Astrocyte (in vitro differentiated cells and primary cell): ENCODE measurements around the gene IFITM10. TPM values are rescaled to one million over a fixed set of nuclear protein-coding genes. Genes with fewer than 3 reads are reported as not detected.

Experiments used
- DNase-seq: peaks from one replicate; pipeline ENCODE4 v3.0.0-alpha.2; 2010; ENCODE audit warnings: low read depth
- FAIRE-seq: peaks from 2 replicates; lab custom pipeline; 2011; peaks lifted over from hg19 to GRCh38; lab: Jason Lieb, UNC
- H2AFZ ChIP-seq: 2 replicates; pipeline ENCODE4 v1.6.0; 2012; ENCODE audit warnings: low read depth, low read length, inconsistent platforms
- H3K27ac ChIP-seq: 2 replicates; pipeline ENCODE4 v1.5.1; 2011; ENCODE audit warnings: low read depth, low read length, inconsistent platforms
- H3K27me3 ChIP-seq: 2 replicates; pipeline ENCODE4 v1.6.0; 2011; ENCODE audit warnings: low read length, inconsistent platforms; ENCODE audit not compliant: insufficient read depth
- H3K36me3 ChIP-seq: 2 replicates; pipeline ENCODE4 v1.5.1; 2011; ENCODE audit warnings: low read length, inconsistent platforms; ENCODE audit not compliant: insufficient read depth
- H3K4me1 ChIP-seq: 2 replicates; pipeline ENCODE4 v1.5.1; 2011; ENCODE audit warnings: low read length, inconsistent platforms; ENCODE audit not compliant: insufficient read depth
- H3K4me2 ChIP-seq: 2 replicates; pipeline ENCODE4 v1.6.0; 2012; ENCODE audit warnings: low read length, inconsistent platforms
- H3K4me3 ChIP-seq: 2 replicates; pipeline ENCODE4 v1.5.1; 2011; ENCODE audit warnings: low read depth, mild to moderate bottlenecking, low read length, inconsistent platforms; ENCODE audit not compliant: insufficient read depth
- H3K79me2 ChIP-seq: 2 replicates; pipeline ENCODE4 v1.6.0; 2012; ENCODE audit warnings: mild to moderate bottlenecking, low read length, inconsistent platforms; ENCODE audit not compliant: insufficient read depth
- H3K9ac ChIP-seq: 2 replicates; pipeline ENCODE4 v1.6.0; 2012; ENCODE audit warnings: mild to moderate bottlenecking, low read length, inconsistent platforms
- H3K9me3 ChIP-seq: 2 replicates; pipeline ENCODE4 v1.5.1; 2012; ENCODE audit warnings: low read depth, mild to moderate bottlenecking, low read length, inconsistent platforms; ENCODE audit not compliant: insufficient read depth
- H4K20me1 ChIP-seq: 2 replicates; pipeline ENCODE4 v1.6.0; 2012; ENCODE audit warnings: low read length, inconsistent platforms; ENCODE audit not compliant: insufficient read depth
- H3K27ac Mint-ChIP-seq: one replicate; pipeline ENCODE4 v1.8.0; 2021; ENCODE audit warnings: mild to moderate bottlenecking, mixed read lengths; ENCODE audit not compliant: unreplicated experiment
- H3K27me3 Mint-ChIP-seq: one replicate; pipeline ENCODE4 v1.8.0; 2021; ENCODE audit warnings: low read depth, mixed read lengths; ENCODE audit not compliant: unreplicated experiment
- H3K36me3 Mint-ChIP-seq: one replicate; pipeline ENCODE4 v1.8.0; 2021; ENCODE audit warnings: low read depth, mixed read lengths; ENCODE audit not compliant: unreplicated experiment
- H3K4me1 Mint-ChIP-seq: one replicate; pipeline ENCODE4 v1.8.0; 2021; ENCODE audit warnings: low read depth, mixed read lengths; ENCODE audit not compliant: unreplicated experiment
- H3K4me3 Mint-ChIP-seq: one replicate; pipeline ENCODE4 v1.8.0; 2021; ENCODE audit warnings: mild to moderate bottlenecking, moderate library complexity, mixed read lengths; ENCODE audit not compliant: unreplicated experiment
- H3K9me3 Mint-ChIP-seq: one replicate; pipeline ENCODE4 v1.8.0; 2021; ENCODE audit warnings: mild to moderate bottlenecking, mixed read lengths; ENCODE audit not compliant: unreplicated experiment
- EZH2 ChIP-seq: IDR thresholded peaks from 2 replicates; pipeline ENCODE4 v1.6.1; 2012; ENCODE audit warnings: mild to moderate bottlenecking, low read length, inconsistent platforms; ENCODE audit not compliant: insufficient read depth
- total RNA-seq: library from RNA; stranded (reverse); gene quantifications from 2 replicates; pipeline ENCODE4 v1.2.1, GENCODE V29; 2021
- TF ChIP-seq, protein P1 (sequence below): IDR thresholded peaks from 2 replicates; pipeline ENCODE4 v1.5.1; 2011; ENCODE audit warnings: low read depth, mild to moderate bottlenecking, inconsistent platforms, low read length, moderate library complexity; ENCODE audit not compliant: insufficient read depth

The IFITM10 gene
- total RNA-seq, 1 donor from 2014 or later, result 2.0 TPM

DNA sequence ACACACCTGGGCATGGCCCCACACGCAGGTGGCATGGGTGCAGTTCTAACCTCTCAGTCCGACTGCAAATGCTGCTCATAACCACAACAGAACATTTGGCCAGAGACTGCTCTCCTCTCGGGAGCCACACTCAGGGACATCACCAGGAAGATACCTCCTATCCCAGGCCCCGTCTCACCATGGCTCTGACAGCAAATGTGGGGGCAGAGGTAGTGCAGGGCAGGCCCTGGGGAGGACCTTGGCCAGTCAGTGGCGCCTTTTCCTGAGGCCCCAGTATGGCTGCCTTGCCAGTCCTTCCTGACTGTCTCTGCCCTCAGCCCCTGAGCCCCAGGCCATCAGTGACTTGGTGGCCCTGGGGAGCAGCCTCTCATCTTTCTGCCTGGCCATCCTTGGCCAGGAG lies 50.6 kb downstream of the IFITM10 start:
- H3K27me3 ChIP-seq, result peaks cover 3% of the 10 kb centered on the region
- Mint-ChIP-seq H3K9me3 (peaks cover 29% of the 10 kb centered on the region), H3K27me3 (peaks cover 59% of the 10 kb centered on the region)

DNA sequence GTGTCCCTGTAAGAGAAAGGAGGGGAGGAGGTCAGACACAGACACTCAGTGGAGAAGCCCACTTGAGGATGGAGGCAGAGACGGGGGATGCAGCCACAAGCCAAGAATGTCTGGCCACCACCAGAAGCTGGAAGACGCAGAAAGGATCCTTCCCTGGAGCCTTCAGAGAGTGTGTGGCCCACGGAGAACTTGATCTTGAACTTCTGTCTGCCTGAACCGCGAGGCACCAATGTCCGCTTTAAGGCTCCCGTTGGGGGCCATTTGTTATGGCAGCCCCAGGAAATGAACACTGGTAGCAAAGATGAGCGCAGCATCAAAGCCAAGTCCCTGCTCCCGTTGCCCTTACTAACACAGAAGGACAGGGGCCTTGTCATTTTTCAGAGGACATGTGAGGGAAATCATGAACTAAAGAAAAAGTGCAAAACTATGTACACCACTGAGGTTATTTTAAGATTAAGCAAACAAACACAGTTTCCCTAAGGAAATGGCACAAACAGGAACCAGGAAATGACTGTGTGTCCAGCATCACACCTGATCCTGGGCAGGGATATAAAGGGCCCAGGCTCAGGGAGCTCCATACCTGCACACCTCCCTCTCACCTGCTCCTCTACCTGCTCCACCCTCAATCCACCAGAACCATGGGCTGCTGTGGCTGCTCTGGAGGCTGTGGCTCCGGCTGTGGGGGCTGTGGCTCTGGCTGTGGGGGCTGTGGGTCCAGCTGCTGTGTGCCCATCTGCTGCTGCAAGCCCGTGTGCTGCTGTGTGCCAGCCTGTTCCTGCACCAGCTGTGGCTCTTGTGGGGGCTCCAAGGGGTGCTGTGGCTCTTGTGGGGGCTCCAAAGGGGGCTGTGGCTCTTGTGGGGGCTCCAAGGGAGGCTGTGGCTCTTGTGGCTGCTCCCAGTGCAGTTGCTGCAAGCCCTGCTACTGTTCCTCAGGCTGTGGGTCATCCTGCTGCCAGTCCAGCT lies 53.5 kb downstream of the IFITM10 start, which contains the start of gene KRTAP5-6:
TSS of gene KRTAP5-6 (plus strand) at position 588 of the 963 bp plus-strand sequence. CDS start at position 639, 51 bp downstream.
- H3K36me3 ChIP-seq, result no peaks in the 10 kb centered on the region
- H3K4me1 Mint-ChIP-seq, result peaks cover 2% of the 10 kb centered on the region
- H3K9me3 ChIP-seq, result no peaks in the 10 kb centered on the region
- no peaks in the 10 kb centered on the region for H4K20me1 ChIP-seq
- peaks cover 3% of the 10 kb centered on the region for H3K27me3 ChIP-seq
- TF ChIP-seq, protein P1, sequence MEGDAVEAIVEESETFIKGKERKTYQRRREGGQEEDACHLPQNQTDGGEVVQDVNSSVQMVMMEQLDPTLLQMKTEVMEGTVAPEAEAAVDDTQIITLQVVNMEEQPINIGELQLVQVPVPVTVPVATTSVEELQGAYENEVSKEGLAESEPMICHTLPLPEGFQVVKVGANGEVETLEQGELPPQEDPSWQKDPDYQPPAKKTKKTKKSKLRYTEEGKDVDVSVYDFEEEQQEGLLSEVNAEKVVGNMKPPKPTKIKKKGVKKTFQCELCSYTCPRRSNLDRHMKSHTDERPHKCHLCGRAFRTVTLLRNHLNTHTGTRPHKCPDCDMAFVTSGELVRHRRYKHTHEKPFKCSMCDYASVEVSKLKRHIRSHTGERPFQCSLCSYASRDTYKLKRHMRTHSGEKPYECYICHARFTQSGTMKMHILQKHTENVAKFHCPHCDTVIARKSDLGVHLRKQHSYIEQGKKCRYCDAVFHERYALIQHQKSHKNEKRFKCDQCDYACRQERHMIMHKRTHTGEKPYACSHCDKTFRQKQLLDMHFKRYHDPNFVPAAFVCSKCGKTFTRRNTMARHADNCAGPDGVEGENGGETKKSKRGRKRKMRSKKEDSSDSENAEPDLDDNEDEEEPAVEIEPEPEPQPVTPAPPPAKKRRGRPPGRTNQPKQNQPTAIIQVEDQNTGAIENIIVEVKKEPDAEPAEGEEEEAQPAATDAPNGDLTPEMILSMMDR, result no peak
- TF ChIP-seq EZH2, result no peak
- H3K4me2 ChIP-seq, result no peak within 1 kb of the TSS
- no peak for FAIRE-seq
- peaks cover 28% of the 10 kb centered on the region for H3K9me3 Mint-ChIP-seq
- no peaks in the 10 kb centered on the region for H3K79me2 ChIP-seq
- H3K9ac ChIP-seq, result no peak within 1 kb of the TSS
- no peak within 1 kb of the TSS for H3K4me3 ChIP-seq
- peaks cover 9% of the 10 kb centered on the region for H3K4me1 ChIP-seq
- H2AFZ ChIP-seq, result no peak within 1 kb of the TSS
- peaks cover 3% of the 10 kb centered on the region for H3K36me3 Mint-ChIP-seq
- DNase-seq, result no peak
- peaks cover 61% of the 10 kb centered on the region for H3K27me3 Mint-ChIP-seq
- H3K4me3 Mint-ChIP-seq, result no peak within 1 kb of the TSS
- H3K27ac Mint-ChIP-seq, result peak within 1 kb of the TSS; percentile 2
- H3K27ac ChIP-seq, result no peak within 1 kb of the TSS

More for the DNA sequence above, 50.6 kb downstream of the IFITM10 start:
- TF ChIP-seq, protein P1, result no peak
- TF ChIP-seq EZH2, result no peak
- FAIRE-seq (no peak), DNase-seq (no peak)
- no peaks in the 10 kb centered on the region for H3K36me3 ChIP-seq
- no peaks in the 10 kb centered on the region for H3K79me2 ChIP-seq
- no peaks in the 10 kb centered on the region for H4K20me1 ChIP-seq
- peaks cover 3% of the 10 kb centered on the region for H3K36me3 Mint-ChIP-seq
- no peak overlapping the region for H3K9ac ChIP-seq
- no peaks in the 10 kb centered on the region for H3K9me3 ChIP-seq
- no peak overlapping the region for H3K4me3 ChIP-seq
- H3K4me1 Mint-ChIP-seq, result no peaks in the 10 kb centered on the region
- no peak overlapping the region for H3K27ac ChIP-seq
- no peak overlapping the region for H3K4me2 ChIP-seq
- H2AFZ ChIP-seq, result no peak overlapping the region
- H3K27ac Mint-ChIP-seq, result no peak overlapping the region
- H3K4me3 Mint-ChIP-seq, result no peak overlapping the region
- H3K4me1 ChIP-seq, result peaks cover 4% of the 10 kb centered on the region
